Activated T-helper 1 cell treated with anti-CD3 and anti-CD28 coated beads, Interleukin-12 subunit alpha, Interleukin-12 subunit beta, Interleukin-2, Interleukin-4 antibody, amounts not matched to agents 30 ng/mL and 10 ng/mL and 1 ng/mL, durations not matched to agents 14 hours and 24 hours and 36 hours (primary cell): Measurements from ENCODE around the gene ABHD3. TPM values are rescaled to one million over a fixed set of nuclear protein-coding genes. Genes with fewer than 3 reads are reported as not detected.

Experiments
- DNase-seq: peaks from one replicate; pipeline ENCODE4 v3.0.0; 2021; ENCODE audit warnings: low spot score
- H3K27ac Mint-ChIP-seq: one replicate; pipeline ENCODE4 v1.8.0; 2021; ENCODE audit warnings: mild to moderate bottlenecking, mixed read lengths
- H3K27me3 Mint-ChIP-seq: one replicate; pipeline ENCODE4 v1.8.0; 2022; ENCODE audit warnings: mild to moderate bottlenecking, moderate library complexity, mixed read lengths; ENCODE audit not compliant: insufficient read depth
- H3K36me3 Mint-ChIP-seq: one replicate; pipeline ENCODE4 v1.8.0; 2021; ENCODE audit warnings: low read depth, mixed read lengths
- H3K4me1 Mint-ChIP-seq: one replicate; pipeline ENCODE4 v1.8.0; 2021; ENCODE audit warnings: low read depth, mixed read lengths
- H3K4me3 Mint-ChIP-seq: one replicate; pipeline ENCODE4 v1.8.0; 2021; ENCODE audit warnings: mild to moderate bottlenecking, moderate library complexity, mixed read lengths
- H3K9me3 Mint-ChIP-seq: one replicate; pipeline ENCODE4 v1.8.0; 2021; ENCODE audit warnings: mixed read lengths
- intact Hi-C: fragments of 100-400 bp; cut with micrococcal nuclease; formaldehyde crosslinking; loops from one replicate; pipeline ENCODE4 v1.15.1; 2024
- total RNA-seq: library from RNA; stranded (reverse); gene quantifications from 2 replicates; pipeline ENCODE4 v1.2.3, GENCODE V29; 2022

The ABHD3 gene, protein sequence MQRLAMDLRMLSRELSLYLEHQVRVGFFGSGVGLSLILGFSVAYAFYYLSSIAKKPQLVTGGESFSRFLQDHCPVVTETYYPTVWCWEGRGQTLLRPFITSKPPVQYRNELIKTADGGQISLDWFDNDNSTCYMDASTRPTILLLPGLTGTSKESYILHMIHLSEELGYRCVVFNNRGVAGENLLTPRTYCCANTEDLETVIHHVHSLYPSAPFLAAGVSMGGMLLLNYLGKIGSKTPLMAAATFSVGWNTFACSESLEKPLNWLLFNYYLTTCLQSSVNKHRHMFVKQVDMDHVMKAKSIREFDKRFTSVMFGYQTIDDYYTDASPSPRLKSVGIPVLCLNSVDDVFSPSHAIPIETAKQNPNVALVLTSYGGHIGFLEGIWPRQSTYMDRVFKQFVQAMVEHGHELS
- 29.2 and 36.0 TPM in 2 replicates for total RNA-seq

DNA sequence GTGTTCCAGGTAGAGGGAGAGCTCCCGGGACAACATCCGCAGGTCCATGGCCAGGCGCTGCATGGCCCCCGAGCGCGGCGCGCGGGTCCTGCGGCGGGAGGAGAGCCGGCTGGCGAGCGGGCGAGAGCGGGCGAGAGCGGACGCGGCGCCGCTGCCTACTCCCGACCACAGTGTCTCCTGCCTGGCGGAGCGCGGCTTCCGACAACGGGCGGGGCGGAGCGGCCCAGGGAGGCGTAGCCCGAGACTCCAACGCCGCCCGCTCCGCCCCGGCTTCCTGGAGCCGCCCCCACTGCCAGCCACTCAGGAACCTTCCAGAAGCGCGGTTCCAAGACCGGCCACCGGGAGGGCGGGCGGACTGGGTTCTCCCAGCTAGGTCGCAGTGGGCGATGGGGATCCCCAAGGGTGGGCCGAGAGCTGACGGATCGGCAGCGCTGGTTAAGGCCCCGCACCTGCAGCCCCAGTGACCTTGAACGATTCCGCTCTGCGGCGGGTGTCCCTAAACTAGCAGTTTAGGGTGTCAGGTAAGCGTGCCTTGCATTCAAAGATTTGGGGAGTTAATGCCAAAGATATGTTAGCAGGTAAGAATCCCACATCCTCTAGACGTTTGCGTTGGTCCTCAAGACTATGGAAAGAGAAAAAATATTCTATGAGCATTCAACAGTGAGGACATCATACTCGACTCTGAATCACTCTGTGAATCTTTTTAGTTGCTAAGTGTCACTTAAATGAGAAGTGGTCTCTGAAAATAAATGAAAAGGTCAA, at the start of gene ABHD3:
Gene ABHD3, minus strand, starts transcription at position 172 of the 762 bp plus-strand sequence. Its CDS starts 109 bp downstream, at position 63.
- H3K36me3 Mint-ChIP-seq = peaks cover 9% of the 10 kb centered on the region
- H3K27ac Mint-ChIP-seq = peak within 1 kb of the TSS; percentile 90
- H3K27me3 Mint-ChIP-seq = no peaks in the 10 kb centered on the region
- H3K4me1 Mint-ChIP-seq = peaks cover 34% of the 10 kb centered on the region
- intact Hi-C loops = loop anchor here (1.0 to 5.0 kb wide), 7 partner anchors 36 to 1228 kb away; partner anchors contain the start of genes ESCO1, MIB1, RBBP8 and ROCK1
- H3K9me3 Mint-ChIP-seq = no peaks in the 10 kb centered on the region
- H3K4me3 Mint-ChIP-seq = peak within 1 kb of the TSS; percentile 96
- DNase-seq = peak; percentile 91

DNA sequence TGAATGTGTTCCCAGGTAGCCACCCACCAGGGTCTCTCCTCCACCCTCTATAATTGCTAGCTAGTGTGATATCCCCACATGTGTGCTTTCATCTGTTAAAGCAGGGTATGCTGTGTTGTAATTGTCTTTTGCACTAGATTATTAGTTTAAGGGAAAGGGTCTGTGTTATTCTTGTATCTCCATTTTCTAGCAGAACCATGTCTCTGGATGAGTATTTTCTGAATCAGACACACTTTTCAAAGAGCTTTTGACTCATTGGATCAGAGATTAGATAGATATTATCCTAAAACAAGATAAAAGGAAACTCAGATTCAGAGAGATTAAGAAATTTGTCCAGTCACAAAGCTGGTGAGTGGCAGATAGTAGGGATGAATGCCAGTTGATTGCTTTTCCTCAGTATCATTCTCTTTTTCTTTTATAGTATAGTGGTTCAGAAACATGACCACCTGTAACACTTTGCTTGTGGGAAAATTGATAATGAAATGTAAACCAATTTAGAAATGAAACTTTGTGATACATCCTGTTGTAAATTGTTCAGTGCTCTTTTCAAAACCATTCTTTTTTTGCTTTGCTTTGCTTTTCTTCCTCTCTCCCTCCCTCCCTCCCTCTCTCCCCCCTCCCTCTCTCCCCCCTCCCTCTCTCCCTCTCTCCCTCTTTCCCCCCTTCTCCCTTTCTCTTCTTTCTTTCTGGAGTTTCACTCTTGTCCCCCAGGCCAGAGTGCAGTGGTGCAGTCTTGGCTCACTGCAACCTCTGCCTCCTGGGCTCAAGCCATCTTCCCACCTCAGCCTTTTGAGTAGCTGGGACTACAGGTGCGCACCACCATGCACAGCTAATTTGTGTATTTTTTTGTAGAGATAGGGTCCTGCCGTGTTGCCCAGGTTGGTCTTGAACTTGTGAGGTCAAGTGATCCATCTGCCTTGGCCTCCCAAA, 43.5 kb upstream of the ABHD3 start:
- H3K9me3 Mint-ChIP-seq = no peaks in the 10 kb centered on the region
- H3K27ac Mint-ChIP-seq = no peak overlapping the region
- no peak for DNase-seq
- intact Hi-C loops = no loop called here
- peaks cover 47% of the 10 kb centered on the region for H3K4me1 Mint-ChIP-seq
- H3K36me3 Mint-ChIP-seq = peaks cover 7% of the 10 kb centered on the region
- peaks cover 2% of the 10 kb centered on the region for H3K27me3 Mint-ChIP-seq
- H3K4me3 Mint-ChIP-seq = no peak overlapping the region

DNA sequence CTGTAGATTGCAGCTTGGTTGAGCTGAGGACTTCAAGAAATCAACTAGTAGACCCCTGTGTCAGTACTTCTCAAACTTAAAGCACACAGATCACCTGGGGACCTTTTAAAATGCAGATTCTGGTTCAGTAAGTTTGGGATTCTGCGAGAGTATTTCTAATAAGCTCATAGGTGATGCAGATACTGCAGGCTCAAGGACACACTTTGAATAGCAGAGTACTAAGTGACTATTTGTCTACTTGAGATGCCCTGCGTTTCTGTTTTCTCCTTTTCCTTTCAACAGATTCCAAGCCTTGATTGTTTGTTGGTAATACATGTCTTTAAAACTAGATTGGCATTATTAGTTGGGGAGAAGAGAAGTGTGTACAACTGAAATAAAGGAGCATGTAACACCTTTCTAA, 42.7 kb upstream of the ABHD3 start:
- Mint-ChIP-seq H3K4me3 (no peak overlapping the region), H3K27ac (no peak overlapping the region), H3K36me3 (peaks cover 9% of the 10 kb centered on the region), H3K27me3 (peaks cover 2% of the 10 kb centered on the region), H3K4me1 (peaks cover 54% of the 10 kb centered on the region), H3K9me3 (no peaks in the 10 kb centered on the region)
- DNase-seq = no peak
- intact Hi-C loops = no loop called here

DNA sequence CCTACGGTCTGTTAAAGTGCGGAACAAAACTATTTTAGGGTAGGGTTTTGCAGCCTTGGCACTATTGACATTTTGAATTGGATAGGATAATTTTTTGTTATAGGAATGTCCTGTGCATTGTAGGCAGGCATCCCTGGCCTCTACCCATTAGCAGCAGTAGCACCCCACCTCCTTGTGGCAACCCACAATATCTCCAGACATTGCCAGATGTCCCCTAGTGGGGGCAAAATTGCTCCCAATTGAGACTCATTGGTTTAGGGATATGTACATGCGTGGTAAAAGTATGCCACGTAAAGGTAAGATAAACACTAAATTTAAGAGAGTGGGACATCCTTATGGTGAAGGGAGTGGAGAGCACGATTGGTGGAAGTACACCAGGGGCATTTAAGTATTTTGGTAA, 40.7 kb upstream of the ABHD3 start:
- DNase-seq = no peak
- Mint-ChIP-seq H3K4me3 (no peak overlapping the region), H3K27me3 (peaks cover 2% of the 10 kb centered on the region), H3K36me3 (peaks cover 6% of the 10 kb centered on the region), H3K9me3 (no peaks in the 10 kb centered on the region), H3K4me1 (peaks cover 58% of the 10 kb centered on the region), H3K27ac (no peak overlapping the region)
- intact Hi-C loops = no loop called here

DNA sequence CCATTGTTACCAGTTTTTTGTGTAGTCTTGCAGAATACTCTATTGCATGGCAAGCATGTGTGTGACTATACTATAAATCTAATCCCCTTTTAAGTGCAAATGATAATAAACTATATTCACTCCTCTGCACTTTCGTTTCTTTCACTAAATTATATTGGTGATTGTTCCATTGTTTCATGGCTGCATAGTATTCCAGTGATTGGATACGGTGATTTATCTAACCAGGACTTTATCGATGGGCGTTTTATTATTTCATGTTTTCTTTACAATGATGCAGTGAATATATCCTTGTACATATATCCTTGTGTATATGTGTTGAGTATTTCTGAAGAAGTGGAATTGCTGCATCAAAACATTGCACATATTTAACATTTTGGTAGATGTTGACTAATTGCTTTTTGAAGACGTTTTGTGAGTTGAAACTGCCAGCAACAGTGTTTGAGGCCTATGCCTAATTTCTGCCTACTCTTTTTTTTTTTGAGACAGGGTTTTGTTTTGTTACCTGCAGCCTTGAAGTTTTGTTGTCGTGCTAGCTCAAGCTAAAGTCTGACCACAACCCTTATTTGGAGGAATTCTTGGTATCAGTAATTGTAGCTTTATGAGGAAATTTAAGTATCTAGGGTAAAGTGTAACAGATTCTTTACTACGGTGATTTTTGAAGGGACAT, 38.7 kb upstream of the ABHD3 start:
- Mint-ChIP-seq H3K4me3 (peak overlapping the region; percentile 73), H3K27me3 (peaks cover 7% of the 10 kb centered on the region), H3K36me3 (peaks cover 6% of the 10 kb centered on the region), H3K9me3 (no peaks in the 10 kb centered on the region), H3K27ac (peak overlapping the region; percentile 53), H3K4me1 (peaks cover 61% of the 10 kb centered on the region)
- DNase-seq = no peak
- intact Hi-C loops = loop anchor here (5.0 kb wide), 1 partner anchor 1189 kb away; the partner anchor contains the start of gene RBBP8

DNA sequence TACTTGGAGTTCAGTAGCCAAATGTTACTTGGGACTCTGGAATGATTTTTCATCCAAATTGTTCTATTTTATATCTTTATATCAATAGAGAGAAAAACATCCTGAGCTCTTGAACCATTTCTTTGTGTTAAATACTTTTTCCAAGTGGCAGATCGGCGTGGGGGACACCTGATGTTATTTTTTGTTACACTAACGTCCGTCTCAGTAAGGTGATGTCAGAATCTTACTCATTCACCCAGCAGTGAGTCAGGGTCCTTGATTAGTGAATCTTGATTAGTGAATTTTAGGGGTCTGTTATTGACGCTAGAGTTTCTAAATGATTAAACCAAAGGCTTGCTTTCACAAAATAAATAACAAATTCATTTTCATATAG, 37.7 kb upstream of the ABHD3 start:
- Mint-ChIP-seq H3K36me3 (peaks cover 6% of the 10 kb centered on the region), H3K27ac (peak overlapping the region; percentile 58), H3K27me3 (peaks cover 13% of the 10 kb centered on the region), H3K9me3 (peaks cover 4% of the 10 kb centered on the region), H3K4me1 (peaks cover 56% of the 10 kb centered on the region), H3K4me3 (peak overlapping the region; percentile 85)
- DNase-seq = no peak
- intact Hi-C loops = loop anchor here (5.0 kb wide), 1 partner anchor 1190 kb away; the partner anchor contains the start of gene RBBP8

DNA sequence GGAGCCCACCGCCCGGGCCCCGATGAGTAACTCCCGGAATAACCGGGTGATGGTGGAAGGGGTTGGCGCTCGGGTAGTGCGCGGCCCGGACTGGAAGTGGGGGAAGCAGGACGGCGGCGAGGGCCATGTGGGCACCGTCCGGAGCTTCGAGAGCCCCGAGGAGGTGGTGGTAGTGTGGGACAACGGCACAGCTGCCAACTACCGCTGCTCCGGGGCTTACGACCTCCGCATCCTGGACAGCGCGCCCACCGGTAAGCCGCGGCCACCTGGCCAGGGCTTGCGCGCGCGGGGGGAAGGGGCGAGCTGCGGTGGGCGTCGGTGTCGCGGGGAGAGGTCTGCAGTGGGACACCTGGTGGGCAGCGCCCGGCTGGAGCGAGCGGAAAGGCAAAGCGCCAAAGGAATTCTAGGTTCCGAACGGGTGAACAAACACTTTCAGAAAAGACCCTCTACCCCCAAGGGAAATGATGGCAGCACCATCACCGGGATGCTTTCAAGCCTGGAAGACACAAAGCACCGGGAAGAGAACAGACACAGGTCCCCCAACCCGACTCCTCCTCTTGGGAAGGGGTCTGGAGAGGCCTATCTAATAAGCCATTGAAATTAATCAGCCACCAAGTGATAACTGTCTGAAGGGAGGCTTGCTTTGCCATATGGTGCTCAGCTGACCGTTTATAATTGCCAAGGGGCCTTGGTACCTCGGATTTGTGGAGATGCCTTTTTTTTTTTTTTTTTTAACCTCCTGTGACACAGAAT, 37.2 kb upstream of the ABHD3 start:
- intact Hi-C loops = loop anchor here (5.0 kb wide), 1 partner anchor 1191 kb away; the partner anchor contains the start of gene RBBP8
- Mint-ChIP-seq H3K36me3 (peaks cover 6% of the 10 kb centered on the region), H3K27ac (peak overlapping the region; percentile 58), H3K27me3 (peaks cover 17% of the 10 kb centered on the region), H3K9me3 (peaks cover 6% of the 10 kb centered on the region), H3K4me3 (peak overlapping the region; percentile 85), H3K4me1 (peaks cover 52% of the 10 kb centered on the region)
- no peak for DNase-seq

DNA sequence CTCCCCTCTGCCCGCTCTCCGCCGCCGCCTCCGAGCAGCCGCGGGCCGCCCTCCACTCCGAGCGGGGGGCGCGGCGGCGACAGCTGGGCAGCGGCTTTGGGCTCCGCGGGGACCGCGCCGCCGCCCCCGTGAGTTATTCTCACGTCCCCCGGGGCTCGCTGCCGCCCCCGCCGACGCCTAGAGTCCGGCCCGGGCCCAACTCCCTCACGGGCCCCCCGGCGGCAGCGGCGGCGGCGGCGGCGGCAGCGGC, 36.7 kb upstream of the ABHD3 start:
- Mint-ChIP-seq H3K9me3 (peaks cover 11% of the 10 kb centered on the region), H3K4me3 (no peak overlapping the region), H3K27me3 (peaks cover 18% of the 10 kb centered on the region), H3K27ac (no peak overlapping the region), H3K4me1 (peaks cover 48% of the 10 kb centered on the region), H3K36me3 (peaks cover 8% of the 10 kb centered on the region)
- intact Hi-C loops = loop anchor here (5.0 kb wide), 1 partner anchor 1191 kb away; the partner anchor contains the start of gene RBBP8
- no peak for DNase-seq

DNA sequence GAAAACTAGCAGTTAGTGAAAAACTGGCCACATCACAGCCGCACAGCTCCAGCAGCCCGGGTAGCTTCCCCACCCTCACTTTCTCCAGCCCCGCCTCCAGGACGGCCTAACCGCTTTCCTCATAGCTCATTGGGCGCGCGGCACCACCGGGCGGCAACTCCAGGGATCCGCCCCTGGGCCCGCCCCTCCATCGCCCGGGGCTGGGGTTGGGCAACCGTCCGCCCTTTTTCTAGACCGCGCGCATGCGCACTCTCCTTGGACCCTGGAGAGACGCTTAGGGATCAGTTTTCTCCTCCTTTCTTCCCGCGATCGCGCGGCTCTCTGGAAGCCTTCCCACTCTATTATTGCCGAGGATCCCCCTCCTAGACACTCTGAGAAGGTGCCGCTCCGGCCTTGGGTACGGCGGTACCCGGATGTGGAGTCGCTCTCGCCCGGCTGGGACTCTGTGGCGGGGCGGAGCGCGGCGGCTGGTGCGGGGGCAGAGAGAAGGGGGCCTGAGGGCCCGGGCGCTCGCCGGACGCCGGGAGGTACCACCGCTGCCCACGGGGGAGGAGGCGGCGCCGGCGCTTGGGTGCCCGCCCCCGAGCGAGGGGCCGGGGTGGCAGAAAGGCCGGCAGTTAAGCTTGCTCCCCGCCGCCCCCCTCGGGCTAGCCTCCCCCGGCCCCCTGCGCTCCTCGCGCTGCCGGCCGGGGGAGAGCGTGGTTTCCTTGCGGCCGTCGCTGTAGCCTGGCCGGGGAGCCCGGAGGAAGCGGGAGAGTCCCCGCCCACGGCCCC, 36.2 kb upstream of the ABHD3 start, which contains the start of gene MIB1:
Gene MIB1, plus strand, starts transcription at position 255 of the 774 bp plus-strand sequence. CDS start 792 bp downstream, outside the sequence.
- peaks cover 14% of the 10 kb centered on the region for H3K9me3 Mint-ChIP-seq
- H3K4me1 Mint-ChIP-seq = peaks cover 44% of the 10 kb centered on the region
- peaks cover 18% of the 10 kb centered on the region for H3K27me3 Mint-ChIP-seq
- peaks cover 11% of the 10 kb centered on the region for H3K36me3 Mint-ChIP-seq
- intact Hi-C loops = loop anchor here (1.0 to 5.0 kb wide), 6 partner anchors 36 to 1192 kb away; partner anchors contain the start of genes ABHD3, ESCO1, RBBP8 and ROCK1
- peak; percentile 97 for DNase-seq
- H3K27ac Mint-ChIP-seq = peak within 1 kb of the TSS; percentile 94
- H3K4me3 Mint-ChIP-seq = peak within 1 kb of the TSS; percentile 93

DNA sequence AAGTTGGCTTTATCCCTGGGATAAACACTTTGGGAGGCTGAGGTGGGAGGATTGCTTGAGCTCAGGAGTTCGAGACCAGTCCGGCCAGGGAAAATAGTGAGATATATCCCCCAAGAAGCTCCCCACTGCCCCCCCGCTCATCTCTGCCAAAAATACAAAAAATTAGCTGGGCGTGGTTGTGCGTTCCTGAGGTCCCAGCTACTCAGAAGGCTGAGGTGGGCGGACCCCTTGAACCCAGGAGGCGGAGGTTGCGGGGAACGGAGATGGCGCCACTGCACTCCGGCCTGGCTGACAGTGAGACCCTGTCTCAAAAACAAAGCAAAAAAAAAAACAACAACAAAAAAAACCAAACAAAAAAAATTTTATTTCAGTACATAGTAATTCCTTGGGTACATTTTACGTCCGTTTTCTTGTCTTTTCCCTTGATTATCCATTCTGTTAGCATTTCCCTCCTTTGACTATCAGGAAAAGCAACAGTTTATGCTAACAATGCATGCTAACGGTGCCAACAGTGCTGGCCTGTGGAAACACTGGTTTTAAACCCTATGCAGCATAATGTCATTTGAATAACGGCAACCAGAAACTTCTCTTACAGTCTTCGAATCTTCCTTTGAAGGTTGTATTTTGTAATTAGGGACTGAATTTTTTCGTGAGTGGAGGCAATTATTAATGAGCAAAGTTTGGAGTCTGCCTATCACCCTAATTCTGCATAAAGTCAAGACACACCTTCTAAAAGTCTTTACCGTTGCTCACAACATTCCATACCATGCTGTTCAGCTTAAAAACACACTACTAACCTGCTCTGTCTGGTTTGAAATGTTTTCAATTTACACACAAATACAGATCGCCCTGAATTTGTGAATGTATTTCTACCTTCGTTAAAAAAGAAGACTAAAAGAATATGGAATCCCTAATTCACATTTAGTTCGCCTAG, 35.3 kb upstream of the ABHD3 start:
- peaks cover 18% of the 10 kb centered on the region for H3K27me3 Mint-ChIP-seq
- H3K4me3 Mint-ChIP-seq = peak overlapping the region; percentile 93
- peak overlapping the region; percentile 50 for H3K27ac Mint-ChIP-seq
- H3K36me3 Mint-ChIP-seq = peaks cover 11% of the 10 kb centered on the region
- peaks cover 41% of the 10 kb centered on the region for H3K4me1 Mint-ChIP-seq
- DNase-seq = no peak
- intact Hi-C loops = loop anchor here (1.0 to 5.0 kb wide), 6 partner anchors 36 to 1192 kb away; partner anchors contain the start of genes ABHD3, ESCO1, RBBP8 and ROCK1
- peaks cover 14% of the 10 kb centered on the region for H3K9me3 Mint-ChIP-seq
